Esophagus muscularis mucosa (tissue), 4 donors: ENCODE measurements around the gene KLF7. TPM values are rescaled to one million over a fixed set of nuclear protein-coding genes. Genes with fewer than 3 reads are reported as not detected.

Source experiments
- DNase-seq: peaks from one replicate; pipeline ENCODE4 v3.0.0-alpha.2; 2017; ENCODE audit errors: extremely low spot score
- H3K27ac ChIP-seq, 4 donors: fragments of 200-600 bp; sonication (generic); replicated peaks in 1 of 4; 1 replicate in 3 of 4; 2 replicates in 1 of 4; pipeline ENCODE4 v1.5.1; 2016 to 2019; ENCODE audit warnings: mild to moderate bottlenecking in 1 of 4
- H3K27me3 ChIP-seq, 4 donors: fragments of 200-600 bp; sonication (generic); one replicate each; pipeline versions ENCODE4 v1.5.1 to v1.6.0; 2016 to 2019
- H3K36me3 ChIP-seq, 4 donors: fragments of 200-600 bp; sonication (generic); one replicate each; pipeline ENCODE4 v1.5.1; 2016 to 2019
- H3K4me1 ChIP-seq, 4 donors: fragments of 200-600 bp; sonication (generic); one replicate each; pipeline ENCODE4 v1.5.1; 2016 to 2019
- H3K4me3 ChIP-seq, 4 donors: fragments of 200-600 bp; sonication (generic); 1 replicate in 2 of 4; 2 replicates in 2 of 4; pipeline ENCODE4 v1.5.1; 2016 to 2019; ENCODE audit warnings: mild to moderate bottlenecking in 4 of 4, moderate library complexity in 1 of 4
- H3K9me3 ChIP-seq, 4 donors: fragments of 200-600 bp; sonication (generic); 1 replicate in 3 of 4; 2 replicates in 1 of 4; pipeline ENCODE4 v1.5.1; 2016 to 2019
- EP300 ChIP-seq: sonication (generic); formaldehyde crosslinking; IDR thresholded peaks from one replicate; pipeline ENCODE4 v1.6.1; 2017; ENCODE audit warnings: antibody characterized with exemption
- POLR2A ChIP-seq: fragments of 450-650 bp; IDR thresholded peaks from one replicate; pipeline ENCODE4 v1.6.1; 2017; ENCODE audit warnings: antibody characterized with exemption, moderate library complexity, mild to moderate bottlenecking, low read depth
- POLR2AphosphoS5 ChIP-seq, 2 donors: sonication (generic); formaldehyde crosslinking; IDR thresholded peaks; one replicate each; pipeline ENCODE4 v1.6.1; 2017; ENCODE audit warnings: antibody characterized with exemption in 2 of 2
- WGBS: methylation state at CpG from one replicate; pipeline ENCODE4 v1.1.5; 2018; 5-methylcytosine and 5-hydroxymethylcytosine counted together
- intact Hi-C: fragments of 100-400 bp; cut with DNase I; formaldehyde crosslinking; loops from one replicate; pipeline ENCODE4 v1.15.1; 2023
- total RNA-seq, 4 donors: library from RNA; depleted of rRNA; stranded (reverse); fragments of >200 nt; gene quantifications; one replicate each; pipeline versions ENCODE4 v1.1.0 to v1.2.1, GENCODE V29; 2016
- TF ChIP-seq, protein P1 (sequence below), 3 experiments: fragments of 200-600 bp in 2 of 3; fragments of 450-650 bp in 1 of 3; sonication (generic) in 2 of 3; IDR thresholded peaks; one replicate each; pipeline ENCODE4 v1.5.1; 2017 to 2019; ENCODE audit warnings: antibody characterized with exemption in 3 of 3, mild to moderate bottlenecking in 2 of 3, moderate library complexity in 1 of 3

The KLF7 gene
- total RNA-seq, 4 donors from 2014 or later: 25.3 to 47.4 (median 36.9) TPM

DNA sequence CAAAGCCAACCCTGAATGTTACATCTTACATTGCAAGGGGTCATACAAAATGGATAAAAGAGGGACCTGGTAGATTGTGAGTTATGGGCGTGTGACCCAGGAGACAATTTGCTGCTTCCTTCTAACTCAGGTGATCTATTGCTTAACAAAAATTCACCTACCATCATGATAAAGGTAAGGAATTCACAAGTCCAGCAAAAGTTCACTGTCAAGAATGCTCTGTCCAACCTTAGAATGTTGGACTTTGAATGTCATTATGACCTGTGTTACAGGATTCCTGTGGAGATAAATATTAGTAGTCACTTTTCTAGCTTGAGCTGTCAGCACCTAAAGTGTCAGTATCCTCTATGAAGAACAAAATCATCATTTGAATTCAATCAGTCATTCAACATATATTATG, 7.9 kb upstream of the KLF7 start:
- Histone ChIP-seq H3K27ac (no peak overlapping the region), H3K4me3 (no peak overlapping the region), H3K4me1 (peaks cover 0 to under 1% (median under 1%) of the 10 kb centered on the region in 4 donors), H3K9me3 (no peaks in the 10 kb centered on the region), H3K27me3 (no peaks in the 10 kb centered on the region), H3K36me3 (no peaks in the 10 kb centered on the region)
- WGBS: 89% methylated on average over 1 of the region's 1 CpG
- TF ChIP-seq, protein P1, sequence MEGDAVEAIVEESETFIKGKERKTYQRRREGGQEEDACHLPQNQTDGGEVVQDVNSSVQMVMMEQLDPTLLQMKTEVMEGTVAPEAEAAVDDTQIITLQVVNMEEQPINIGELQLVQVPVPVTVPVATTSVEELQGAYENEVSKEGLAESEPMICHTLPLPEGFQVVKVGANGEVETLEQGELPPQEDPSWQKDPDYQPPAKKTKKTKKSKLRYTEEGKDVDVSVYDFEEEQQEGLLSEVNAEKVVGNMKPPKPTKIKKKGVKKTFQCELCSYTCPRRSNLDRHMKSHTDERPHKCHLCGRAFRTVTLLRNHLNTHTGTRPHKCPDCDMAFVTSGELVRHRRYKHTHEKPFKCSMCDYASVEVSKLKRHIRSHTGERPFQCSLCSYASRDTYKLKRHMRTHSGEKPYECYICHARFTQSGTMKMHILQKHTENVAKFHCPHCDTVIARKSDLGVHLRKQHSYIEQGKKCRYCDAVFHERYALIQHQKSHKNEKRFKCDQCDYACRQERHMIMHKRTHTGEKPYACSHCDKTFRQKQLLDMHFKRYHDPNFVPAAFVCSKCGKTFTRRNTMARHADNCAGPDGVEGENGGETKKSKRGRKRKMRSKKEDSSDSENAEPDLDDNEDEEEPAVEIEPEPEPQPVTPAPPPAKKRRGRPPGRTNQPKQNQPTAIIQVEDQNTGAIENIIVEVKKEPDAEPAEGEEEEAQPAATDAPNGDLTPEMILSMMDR (IDR thresholded peaks at IDR 0.05): no peak
- no peak for TF ChIP-seq POLR2AphosphoS5 (IDR thresholded peaks at IDR 0.05)
- TF ChIP-seq POLR2A: no peak
- TF ChIP-seq EP300: no peak
- DNase-seq: no peak
- intact Hi-C loops: no loop called here

GRCh38 chr2:207167099-207167923, 1.6 kb upstream of the KLF7 start:
- intact Hi-C loops: loop anchor here (2.0 to 10.0 kb wide), 6 partner anchors 60 to 307 kb away; no protein-coding TSS in a partner anchor
- Histone ChIP-seq H3K4me3 (peak overlapping the region; percentile 78 to 90 (median 82)), H3K4me1 (peaks cover 19 to 29% (median 27%) of the 10 kb centered on the region in 4 donors), H3K9me3 (no peaks in the 10 kb centered on the region), H3K36me3 (no peaks in the 10 kb centered on the region), H3K27ac (peak overlapping the region; percentile 100), H3K27me3 (no peaks in the 10 kb centered on the region)
- DNase-seq: peak; percentile 92
- WGBS: 21% methylated on average over 18 of the region's 18 CpGs
- peak in 1 of 2 donors; percentile 10 for TF ChIP-seq POLR2AphosphoS5 (IDR thresholded peaks at IDR 0.05)
- no peak for TF ChIP-seq EP300

- peak; percentile 95 for DNase-seq
These were observed 776 bp upstream of the KLF7 start for GRCh38 chr2:207166349-207167098.

DNA sequence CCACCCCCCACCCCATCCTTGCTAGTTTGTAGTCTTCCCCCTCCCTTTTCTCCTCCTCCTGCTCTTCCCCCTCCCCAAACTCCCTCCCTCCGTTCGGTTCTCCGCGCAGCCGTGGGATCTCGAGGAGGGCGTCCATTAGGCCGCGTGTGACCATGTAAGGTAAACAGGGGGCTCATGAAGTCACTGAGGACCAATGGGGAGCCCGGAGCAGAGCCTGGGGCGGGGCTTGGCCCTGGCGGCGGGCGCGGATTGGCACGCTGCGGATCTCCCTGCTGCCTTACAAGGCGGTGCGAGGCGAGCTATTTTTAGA, 246 bp upstream of the KLF7 start:
- Histone ChIP-seq H3K27ac (peak overlapping the region; percentile 100), H3K9me3 (no peaks in the 10 kb centered on the region), H3K4me1 (peaks cover 32 to 42% (median 40%) of the 10 kb centered on the region in 4 donors), H3K27me3 (no peaks in the 10 kb centered on the region), H3K36me3 (no peaks in the 10 kb centered on the region), H3K4me3 (peak overlapping the region; percentile 78 to 90 (median 82))
- no peak for TF ChIP-seq POLR2A
- TF ChIP-seq EP300: no peak
- TF ChIP-seq, protein P1 (IDR thresholded peaks at IDR 0.05): no peak
- TF ChIP-seq POLR2AphosphoS5 (IDR thresholded peaks at IDR 0.05): peak in 1 of 2 donors; percentile 92
- intact Hi-C loops: loop anchor here (2.0 to 10.0 kb wide), 6 partner anchors 61 to 309 kb away; no protein-coding TSS in a partner anchor
- DNase-seq: peak; percentile 100
- 2% methylated on average over 17 of the region's 20 CpGs for WGBS

More at GRCh38 chr2:207166349-207167098, 776 bp upstream of the KLF7 start:
- intact Hi-C loops: loop anchor here (2.0 to 10.0 kb wide), 6 partner anchors 61 to 308 kb away; no protein-coding TSS in a partner anchor
- Histone ChIP-seq H3K9me3 (no peaks in the 10 kb centered on the region), H3K4me1 (peaks cover 27 to 37% (median 35%) of the 10 kb centered on the region in 4 donors), H3K4me3 (peak overlapping the region; percentile 78 to 90 (median 82)), H3K27me3 (no peaks in the 10 kb centered on the region), H3K27ac (peak overlapping the region; percentile 100), H3K36me3 (no peaks in the 10 kb centered on the region)
- WGBS: 0% methylated on average over 21 of the region's 86 CpGs
- TF ChIP-seq, protein P1 (IDR thresholded peaks at IDR 0.05): peak; percentile 25 to 45 (median 34)
- TF ChIP-seq POLR2A: peak; percentile 65
- TF ChIP-seq POLR2AphosphoS5 (IDR thresholded peaks at IDR 0.05): peak in 1 of 2 donors; percentile 78
- no peak for TF ChIP-seq EP300
